K562 (cell line): Measurements from ENCODE around the gene SLC3A2. TPM values are rescaled to one million over a fixed set of nuclear protein-coding genes. Genes with fewer than 3 reads are reported as not detected.
A peak's percentile ranks its signal among the peaks of the same experiment; 100 is the strongest.

Experiments used
- CEBPG ChIP-seq, 3 experiments: fragments of 200-800 bp in 1 of 3; sonication (Bioruptor generic) in 1 of 3; sonication (generic) in 1 of 3; formaldehyde crosslinking in 1 of 3; IDR thresholded peaks in 2 of 3; conservative IDR thresholded peaks in 1 of 3; 2 replicates each; pipeline versions ENCODE4 v1.6.1 to v1.8.0; 2016 to 2022; ENCODE audit warnings: missing compliant biosample characterization in 2 of 3, missing genetic modification characterization in 2 of 3, mild to moderate bottlenecking in 1 of 3, missing genetic modification reagents in 1 of 3
- COPS2 ChIP-seq: fragments of 450-650 bp; conservative IDR thresholded peaks from 2 replicates; pipeline ENCODE4 v1.6.1; 2016; ENCODE audit warnings: mild to moderate bottlenecking, moderate library complexity
- CXXC5 ChIP-seq: fragments of 250-450 bp; sonication (Bioruptor Pico); IDR thresholded peaks from 2 replicates; pipeline ENCODE4 v1.8.0; 2022; ENCODE audit warnings: inconsistent platforms, mild to moderate bottlenecking, moderate library complexity
- DACH1 ChIP-seq: fragments of 450-650 bp; IDR thresholded peaks from 2 replicates; pipeline ENCODE4 v1.6.1; 2018; ENCODE audit not compliant: partially characterized antibody
- E2F1 ChIP-seq: sonication (generic); formaldehyde crosslinking; IDR thresholded peaks from 2 replicates; pipeline ENCODE4 v1.8.1; 2023; ENCODE audit warnings: mild to moderate bottlenecking, missing genetic modification reagents, moderate library complexity
- FIP1L1 ChIP-seq: fragments of 200-400 bp; formaldehyde crosslinking; IDR thresholded peaks from 2 replicates; pipeline ENCODE4 v1.6.1; 2018; ENCODE audit warnings: mild to moderate bottlenecking, low read depth, low read length; ENCODE audit not compliant: poor library complexity, severe bottlenecking
- GATAD2A ChIP-seq: fragments of 450-650 bp; IDR thresholded peaks from 2 replicates; pipeline ENCODE4 v1.6.1; 2017
- HDAC8 ChIP-seq: fragments of 450-650 bp; IDR thresholded peaks from 2 replicates; pipeline ENCODE4 v1.6.1; 2016; ENCODE audit warnings: mild to moderate bottlenecking, missing genetic modification characterization, moderate library complexity, missing compliant biosample characterization
- JUN ChIP-seq, 2 experiments: sonication (generic) in 1 of 2; formaldehyde crosslinking in 1 of 2; IDR thresholded peaks; 2 replicates each; pipeline versions ENCODE4 v1.6.1 to v1.8.0; 2012 to 2022; ENCODE audit warnings: borderline replicate concordance in 2 of 2, mild to moderate bottlenecking in 2 of 2, improper control_type of control experiment in 1 of 2, low read depth in 1 of 2, low read length in 1 of 2, missing genetic modification reagents in 1 of 2
- MEIS2 ChIP-seq: fragments of 450-650 bp; IDR thresholded peaks from 2 replicates; pipeline ENCODE4 v1.6.1; 2014; ENCODE audit warnings: mild to moderate bottlenecking; ENCODE audit not compliant: partially characterized antibody
- NEUROD1 ChIP-seq: fragments of 150-350 bp; IDR thresholded peaks from 2 replicates; pipeline ENCODE4 v1.6.1; 2014; ENCODE audit warnings: borderline replicate concordance, low read length, low read depth; ENCODE audit not compliant: partially characterized antibody
- NONO ChIP-seq, 2 experiments: fragments of 200-400 bp in 1 of 2; fragments of 450-650 bp in 1 of 2; formaldehyde crosslinking in 1 of 2; IDR thresholded peaks; 2 replicates each; pipeline ENCODE4 v1.6.1; 2017; ENCODE audit warnings: low read depth in 2 of 2, mild to moderate bottlenecking in 2 of 2, moderate library complexity in 2 of 2, low read length in 1 of 2
- PTRF ChIP-seq: fragments of 450-650 bp; IDR thresholded peaks from 2 replicates; pipeline ENCODE4 v1.6.1; 2016; ENCODE audit warnings: mild to moderate bottlenecking, missing genetic modification characterization, missing compliant biosample characterization
- SUPT5H ChIP-seq: fragments of 450-650 bp; IDR thresholded peaks from 2 replicates; pipeline ENCODE4 v1.6.1; 2016
- TCF15 ChIP-seq: fragments of 250-450 bp; sonication (Bioruptor Pico); IDR thresholded peaks from 2 replicates; pipeline ENCODE4 v1.8.0; 2022; ENCODE audit warnings: moderate library complexity, mild to moderate bottlenecking, inconsistent platforms
- USF2 ChIP-seq: sonication (generic); formaldehyde crosslinking; IDR thresholded peaks from 2 replicates; pipeline ENCODE4 v1.5.0; 2020; ENCODE audit warnings: missing genetic modification reagents
- ZFP1 ChIP-seq: fragments of 450-650 bp; formaldehyde crosslinking; IDR thresholded peaks from 2 replicates; pipeline ENCODE4 v1.4.0; 2020; ENCODE audit warnings: mild to moderate bottlenecking, mixed read lengths
- ZNF707 ChIP-seq: fragments of 250-450 bp; sonication (Bioruptor Pico); conservative IDR thresholded peaks from 2 replicates; pipeline ENCODE4 v1.8.0; 2022; ENCODE audit warnings: inconsistent platforms, mild to moderate bottlenecking, moderate library complexity
- polyA plus RNA-seq, 8 experiments: library from polyadenylated mRNA; depleted of rRNA in 4 of 8; stranded (reverse) in 5 of 8; unstranded in 3 of 8; fragments of >200 nt; fragmentation: Nextera tagmentation in 2 of 8; fragmentation: Illumina TruSeq in 1 of 8; extraction: Ambion mirVana in 2 of 8; extraction: Trizol in 1 of 8; gene quantifications; 2 replicates each; pipeline versions ENCODE4 v1.2.1 to v1.2.3, GENCODE V29; 2011 to 2014; ENCODE audit warnings: inconsistent platforms in 1 of 8, missing spikeins in 1 of 8
- total RNA-seq, 7 experiments: library from RNA; depleted of rRNA in 6 of 7; stranded (reverse); fragments of >200 nt in 6 of 7; fragmentation: Illumina TruSeq in 2 of 7; extraction: Trizol in 2 of 7; gene quantifications; 2 replicates each; pipeline versions ENCODE4 v1.2.1 to v1.2.3, GENCODE V29; 2011 to 2021; ENCODE audit warnings: low replicate concordance in 1 of 7
- TF ChIP-seq, protein P1 (sequence below): fragments of 450-650 bp; formaldehyde crosslinking; IDR thresholded peaks from 2 replicates; pipeline ENCODE4 v1.4.0; 2020; ENCODE audit warnings: mild to moderate bottlenecking, moderate library complexity
- TF ChIP-seq, protein P2 (sequence below): sonication (generic); formaldehyde crosslinking; IDR thresholded peaks from 2 replicates; pipeline ENCODE4 v1.8.1; 2023; ENCODE audit warnings: mild to moderate bottlenecking, missing genetic modification reagents

Gene SLC3A2
- total and polyA plus RNA-seq, 9 of the 15 experiments (the other 6 are each of a cell fraction or from before 2014, with no cell fraction given): 20.0 to 296 (median 214) TPM

- TF ChIP-seq E2F1 (CRISPR knock-in tag) (peak; percentile 79), ZFP1 (no peak), MEIS2 (no peak), TCF15 (CRISPR knock-in tag) (no peak), DACH1 (peak; percentile 32), ZNF707 (CRISPR knock-in tag) (0 out of 2 replicates have a peak, but pooled peaks have one; percentile 17), NONO (IDR thresholded peaks at IDR 0.05; ENCODE audit: low read depth in 2 of 2, low read length in 1 of 2) (peak in 1 of 2 experiments; percentile 9; a peak in 1 of 4 replicates), SUPT5H (peak; percentile 77), PTRF (tag) (no peak), CEBPG (CRISPR knock-in tag; IDR thresholded peaks at IDR 0.05) (no peak), CEBPG (tag; conservative IDR thresholded peaks at IDR 0.05 in 1 of 2, IDR thresholded peaks at IDR 0.05 in 1 of 2) (no peak), GATAD2A (no peak; the same call in 1 of the 2 replicates), CXXC5 (CRISPR knock-in tag) (peak; percentile 59), USF2 (no peak), COPS2 (no peak), HDAC8 (tag) (no peak), NEUROD1 (peak; percentile 54), JUN (IDR thresholded peaks at IDR 0.05; ENCODE audit: borderline replicate concordance, low read depth, low read length) (peak; percentile 92; the same call in 1 of the 2 replicates), JUN (CRISPR knock-in tag; IDR thresholded peaks at IDR 0.05; ENCODE audit: borderline replicate concordance) (peak; percentile 82), FIP1L1 (peak; percentile 94)
- TF ChIP-seq, protein P1, sequence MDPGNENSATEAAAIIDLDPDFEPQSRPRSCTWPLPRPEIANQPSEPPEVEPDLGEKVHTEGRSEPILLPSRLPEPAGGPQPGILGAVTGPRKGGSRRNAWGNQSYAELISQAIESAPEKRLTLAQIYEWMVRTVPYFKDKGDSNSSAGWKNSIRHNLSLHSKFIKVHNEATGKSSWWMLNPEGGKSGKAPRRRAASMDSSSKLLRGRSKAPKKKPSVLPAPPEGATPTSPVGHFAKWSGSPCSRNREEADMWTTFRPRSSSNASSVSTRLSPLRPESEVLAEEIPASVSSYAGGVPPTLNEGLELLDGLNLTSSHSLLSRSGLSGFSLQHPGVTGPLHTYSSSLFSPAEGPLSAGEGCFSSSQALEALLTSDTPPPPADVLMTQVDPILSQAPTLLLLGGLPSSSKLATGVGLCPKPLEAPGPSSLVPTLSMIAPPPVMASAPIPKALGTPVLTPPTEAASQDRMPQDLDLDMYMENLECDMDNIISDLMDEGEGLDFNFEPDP: peak; percentile 59; the same call in 1 of the 2 replicates
- TF ChIP-seq, protein P2, sequence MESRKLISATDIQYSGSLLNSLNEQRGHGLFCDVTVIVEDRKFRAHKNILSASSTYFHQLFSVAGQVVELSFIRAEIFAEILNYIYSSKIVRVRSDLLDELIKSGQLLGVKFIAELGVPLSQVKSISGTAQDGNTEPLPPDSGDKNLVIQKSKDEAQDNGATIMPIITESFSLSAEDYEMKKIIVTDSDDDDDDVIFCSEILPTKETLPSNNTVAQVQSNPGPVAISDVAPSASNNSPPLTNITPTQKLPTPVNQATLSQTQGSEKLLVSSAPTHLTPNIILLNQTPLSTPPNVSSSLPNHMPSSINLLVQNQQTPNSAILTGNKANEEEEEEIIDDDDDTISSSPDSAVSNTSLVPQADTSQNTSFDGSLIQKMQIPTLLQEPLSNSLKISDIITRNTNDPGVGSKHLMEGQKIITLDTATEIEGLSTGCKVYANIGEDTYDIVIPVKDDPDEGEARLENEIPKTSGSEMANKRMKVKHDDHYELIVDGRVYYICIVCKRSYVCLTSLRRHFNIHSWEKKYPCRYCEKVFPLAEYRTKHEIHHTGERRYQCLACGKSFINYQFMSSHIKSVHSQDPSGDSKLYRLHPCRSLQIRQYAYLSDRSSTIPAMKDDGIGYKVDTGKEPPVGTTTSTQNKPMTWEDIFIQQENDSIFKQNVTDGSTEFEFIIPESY (CRISPR knock-in tag): no peak; the same call in 1 of the 2 replicates
Observed at GRCh38 chr11:62839050-62839945, 41.4 kb upstream of the SLC3A2 start, which contains the start of gene WDR74 (continued).
